Spleen (tissue), 11 donors: Measurements from ENCODE around the gene TRAF4. TPM values are rescaled to one million over a fixed set of nuclear protein-coding genes. Genes with fewer than 3 reads are reported as not detected.
"Not testable (repeated sequence)": the region's sequence is repeated elsewhere in the genome, so short reads cannot be mapped to it uniquely, and the experiment has no call there.

Experiments
- DNase-seq: peaks from one replicate; pipeline ENCODE4 v3.0.0-alpha.2; 2020
- H3K27ac ChIP-seq, 8 donors: fragments of 200-600 bp; sonication (generic) in 7 of 8; 1 replicate in 4 of 8; 2 replicates in 4 of 8; pipeline versions ENCODE4 v1.5.0 to v1.8.0; 2016 to 2021; ENCODE audit warnings: inconsistent platforms in 4 of 8, mild to moderate bottlenecking in 4 of 8, moderate library complexity in 1 of 8
- H3K27me3 ChIP-seq, 7 donors: fragments of 200-600 bp; sonication (generic) in 6 of 7; replicated peaks in 1 of 7; 1 replicate in 4 of 7; 2 replicates in 3 of 7; pipeline versions ENCODE4 v1.5.0 to v1.8.0; 2016 to 2021; ENCODE audit warnings: inconsistent platforms in 3 of 7, mild to moderate bottlenecking in 1 of 7
- H3K36me3 ChIP-seq, 6 donors: fragments of 200-600 bp; sonication (generic) in 5 of 6; 1 replicate in 4 of 6; 2 replicates in 2 of 6; pipeline versions ENCODE4 v1.5.0 to v1.8.0; 2016 to 2021; ENCODE audit warnings: inconsistent platforms in 2 of 6
- H3K4me1 ChIP-seq, 6 donors: fragments of 200-600 bp; sonication (generic) in 5 of 6; 1 replicate in 3 of 6; 2 replicates in 3 of 6; pipeline versions ENCODE4 v1.5.0 to v1.8.0; 2016 to 2021; ENCODE audit warnings: inconsistent platforms in 3 of 6
- H3K4me3 ChIP-seq, 8 donors: fragments of 200-600 bp; sonication (generic) in 7 of 8; 1 replicate in 4 of 8; 2 replicates in 4 of 8; pipeline versions ENCODE4 v1.5.0 to v1.8.0; 2016 to 2021; ENCODE audit warnings: inconsistent platforms in 4 of 8, mild to moderate bottlenecking in 4 of 8, moderate library complexity in 2 of 8
- H3K9me3 ChIP-seq, 8 donors: fragments of 200-600 bp; sonication (generic) in 7 of 8; 1 replicate in 4 of 8; 2 replicates in 4 of 8; pipeline versions ENCODE4 v1.5.0 to v1.8.0; 2016 to 2021; ENCODE audit warnings: inconsistent platforms in 4 of 8
- CTCF ChIP-seq, 11 experiments: fragments of 200-600 bp in 7 of 11; fragments of 450-650 bp in 4 of 11; sonication (generic) in 4 of 11; IDR thresholded peaks in 8 of 11; conservative IDR thresholded peaks in 3 of 11; 1 replicate in 7 of 11; 2 replicates in 4 of 11; pipeline versions ENCODE4 v1.4.0 to v1.8.0; 2016 to 2021; ENCODE audit warnings: antibody characterized with exemption in 11 of 11, inconsistent platforms in 4 of 11, mild to moderate bottlenecking in 1 of 11
- POLR2A ChIP-seq, 3 donors: fragments of 450-650 bp; IDR thresholded peaks; one replicate each; pipeline ENCODE4 v1.5.1; 2017; ENCODE audit warnings: antibody characterized with exemption in 3 of 3, mild to moderate bottlenecking in 1 of 3
- POLR2AphosphoS5 ChIP-seq, 3 donors: sonication (generic); formaldehyde crosslinking; IDR thresholded peaks; one replicate each; pipeline ENCODE4 v1.5.1; 2017; ENCODE audit warnings: antibody characterized with exemption in 3 of 3
- WGBS, 5 donors: extraction: QIAGEN DNeasy Blood & Tissue Kit in 3 of 5; methylation state at CpG; one replicate each; pipeline versions ENCODE4 v1.1.5 to v1.1.7; 2013 to 2018; 5-methylcytosine and 5-hydroxymethylcytosine counted together
- intact Hi-C: fragments of 100-400 bp; cut with DNase I; formaldehyde crosslinking; loops from one replicate; pipeline ENCODE4 v1.15.0; 2023; ENCODE audit warnings: low total_unique reads
- polyA plus RNA-seq, 3 donors: library from polyadenylated mRNA; stranded (reverse); fragments of 200-250 nt; gene quantifications; one replicate each; pipeline ENCODE4 v1.2.1, GENCODE V29; 2013
- total RNA-seq, 7 donors: library from RNA; depleted of rRNA in 3 of 7; stranded (reverse); fragments of >200 nt in 3 of 7; fragmentation: NEBNext Ultra II Directional in 4 of 7; extraction: Animal tissue kit (Norgen Biotek cat#: 25700) in 4 of 7; gene quantifications; one replicate each; pipeline versions ENCODE4 v1.1.0 to v1.2.1, GENCODE V29; 2016 to 2021
- donor health status: healthy with polysubstance abuse.
- donor health status: DM: no; HTN: no; CAD: no; lungs with moderate emphysema.
- donor health status: DM: no; HTN: no; CAD: no.
- donor health status: Bipolar disorder and iron deficiency.
- donor health status: healthy.
- donor health status: DM: no; HTN: no; CAD: no.
- donor health status: DM: yes; HTN: yes; CAD: no.

The TRAF4 gene
- total and polyA plus RNA-seq, 10 donors: 19.8 to 75.5 (median 34.2) TPM

- Histone ChIP-seq H3K4me3 (peak overlapping the region; percentile 10 to 99 (median 91)), H3K36me3 (peaks cover 0 to 49% (median 35%) of the 10 kb centered on the region in 6 donors), H3K27me3 (peaks cover 0 to 18% (median 11%) of the 10 kb centered on the region in 7 donors), H3K4me1 (peaks cover 38 to 78% (median 69%) of the 10 kb centered on the region in 6 donors), H3K9me3 (no peaks in the 10 kb centered on the region), H3K27ac (peak overlapping the region; percentile 62 to 92 (median 89))
- TF ChIP-seq POLR2AphosphoS5 (IDR thresholded peaks at IDR 0.05): no peak
- TF ChIP-seq POLR2A (IDR thresholded peaks at IDR 0.05): no peak
- TF ChIP-seq CTCF (IDR thresholded peaks at IDR 0.05 in 8 of 11, conservative IDR thresholded peaks at IDR 0.05 in 3 of 11): no peak
- intact Hi-C loops: no loop called here
- DNase-seq: peak; percentile 85
- WGBS, 5 donors: 37 to 44% (median 40%) methylated on average over 18 of the region's 18 CpGs
These were observed 24.8 kb upstream of the TRAF4 start for GRCh38 chr17:28719021-28719433.

GRCh38 chr17:28720247-28720996, 23.4 kb upstream of the TRAF4 start:
- H3K27me3 ChIP-seq: peaks cover 0 to 18% (median 11%) of the 10 kb centered on the region in 7 donors
- intact Hi-C loops: no loop called here
- WGBS, 5 donors: 1 to 3% (median 2%) methylated on average over 25 to 30 of the region's 30 CpGs
- H3K36me3 ChIP-seq: peaks cover 0 to 46% (median 37%) of the 10 kb centered on the region in 6 donors
- TF ChIP-seq POLR2A (IDR thresholded peaks at IDR 0.05) (no peak), CTCF (IDR thresholded peaks at IDR 0.05 in 8 of 11, conservative IDR thresholded peaks at IDR 0.05 in 3 of 11) (peak in 1 of 11 experiments; percentile 18), POLR2AphosphoS5 (IDR thresholded peaks at IDR 0.05) (no peak)
- H3K27ac ChIP-seq: peak overlapping the region; percentile 62 to 92 (median 89)
- peak overlapping the region; percentile 72 to 99 (median 91) for H3K4me3 ChIP-seq
- H3K9me3 ChIP-seq: no peaks in the 10 kb centered on the region
- peaks cover 45 to 92% (median 82%) of the 10 kb centered on the region in 6 donors for H3K4me1 ChIP-seq
- DNase-seq: no peak

GRCh38 chr17:28720997-28721329, 22.8 kb upstream of the TRAF4 start:
- intact Hi-C loops, H3K9me3 ChIP-seq, DNase-seq: not testable (repeated sequence)
- peaks cover 0 to 46% (median 37%) of the 10 kb centered on the region in 6 donors for H3K36me3 ChIP-seq
- H3K4me1 ChIP-seq: peaks cover 50 to 95% (median 86%) of the 10 kb centered on the region in 6 donors
- WGBS, 5 donors: 32 to 44% (median 34%) methylated on average over 19 of the region's 19 CpGs
- H3K4me3 ChIP-seq: peak overlapping the region; percentile 72 to 99 (median 91)
- peaks cover 0 to 18% (median 11%) of the 10 kb centered on the region in 7 donors for H3K27me3 ChIP-seq
- H3K27ac ChIP-seq: peak overlapping the region in 5 of 8 donors; percentile 86 to 92 (median 90)

- peaks cover 0 to 46% (median 37%) of the 10 kb centered on the region in 6 donors for H3K36me3 ChIP-seq
- no peaks in the 10 kb centered on the region for H3K9me3 ChIP-seq
- H3K27me3 ChIP-seq: peaks cover 0 to 5% (median 1%) of the 10 kb centered on the region in 7 donors
- H3K4me3 ChIP-seq: peak overlapping the region in 3 of 8 donors; percentile 15 to 99 (median 79)
- H3K27ac ChIP-seq: peak overlapping the region in 3 of 8 donors; percentile 56 to 92 (median 90)
- peaks cover 52 to 94% (median 87%) of the 10 kb centered on the region in 6 donors for H3K4me1 ChIP-seq
- intact Hi-C loops: no loop called here
- DNase-seq: no peak
- TF ChIP-seq CTCF (IDR thresholded peaks at IDR 0.05 in 8 of 11, conservative IDR thresholded peaks at IDR 0.05 in 3 of 11) (no peak), POLR2A (IDR thresholded peaks at IDR 0.05) (no peak), POLR2AphosphoS5 (IDR thresholded peaks at IDR 0.05) (no peak)
- WGBS, 5 donors: 72 to 79% (median 76%) methylated on average over 7 of the region's 7 CpGs
These were observed 21.2 kb upstream of the TRAF4 start for GRCh38 chr17:28722417-28723158.
